NB4 (cell line): ENCODE data around the gene ZBTB7C.

Source experiments
- DNase-seq: peaks from one replicate; pipeline ENCODE4 v3.0.0; 2010; ENCODE audit warnings: low read depth
- H3K4me3 ChIP-seq: one replicate; pipeline ENCODE4 v1.5.1; 2011; ENCODE audit warnings: mild to moderate bottlenecking, low read depth, low read length, moderate library complexity
- CTCF ChIP-seq: IDR thresholded peaks from one replicate; pipeline ENCODE4 v1.5.1; 2012; ENCODE audit warnings: low read depth, low read length
- MYC ChIP-seq: IDR thresholded peaks from 2 replicates; pipeline ENCODE4 v1.6.1; 2011; ENCODE audit warnings: low read depth, low read length
- POLR2A ChIP-seq: IDR thresholded peaks from 2 replicates; pipeline ENCODE4 v1.6.1; 2011; ENCODE audit warnings: mild to moderate bottlenecking; ENCODE audit not compliant: insufficient read length; ENCODE audit errors: extremely low read depth
- TF ChIP-seq, protein P1 (sequence below): IDR thresholded peaks from 2 replicates; pipeline ENCODE4 v1.6.1; 2011; ENCODE audit warnings: low read depth, low read length

The ZBTB7C gene

GRCh38 chr18:48371854-48372602 is 37.2 kb downstream of the ZBTB7C start:
- no peak overlapping the region for H3K4me3 ChIP-seq
- no peak for DNase-seq
- TF ChIP-seq POLR2A (no peak), CTCF (no peak), MYC (no peak)
- TF ChIP-seq, protein P1, sequence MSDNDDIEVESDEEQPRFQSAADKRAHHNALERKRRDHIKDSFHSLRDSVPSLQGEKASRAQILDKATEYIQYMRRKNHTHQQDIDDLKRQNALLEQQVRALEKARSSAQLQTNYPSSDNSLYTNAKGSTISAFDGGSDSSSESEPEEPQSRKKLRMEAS: no peak

DNA sequence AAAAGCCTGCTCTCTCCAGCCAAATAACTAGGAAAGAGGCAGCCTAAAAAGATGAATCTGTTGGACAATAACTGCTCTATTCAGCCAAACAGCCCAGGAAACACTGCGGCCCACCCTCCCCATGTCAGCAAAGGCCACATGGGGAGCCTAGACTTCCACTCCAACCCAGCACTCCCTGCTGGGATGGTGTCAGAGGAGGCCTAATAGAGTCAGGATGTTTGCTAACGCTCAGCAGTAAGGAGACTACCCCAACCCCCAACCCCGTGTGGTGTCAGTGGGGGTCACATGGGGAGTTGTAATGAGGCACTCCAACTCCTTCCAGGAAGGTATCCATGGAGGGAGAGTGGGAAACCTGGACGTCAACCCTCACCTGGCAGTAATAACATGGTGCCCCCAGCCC is 41.6 kb downstream of the ZBTB7C start:
- DNase-seq: no peak
- TF ChIP-seq MYC: no peak

GRCh38 chr18:48365965-48366364 is 43.2 kb downstream of the ZBTB7C start:
- no peak for DNase-seq
- no peak overlapping the region for H3K4me3 ChIP-seq
- TF ChIP-seq CTCF: no peak
- no peak for TF ChIP-seq MYC
- TF ChIP-seq, protein P1: no peak
- no peak for TF ChIP-seq POLR2A

More for the DNA sequence above, 41.6 kb downstream of the ZBTB7C start:
- no peak overlapping the region for H3K4me3 ChIP-seq

GRCh38 chr18:48364146-48364545 is 45.0 kb downstream of the ZBTB7C start:
- no peak overlapping the region for H3K4me3 ChIP-seq
- TF ChIP-seq, protein P1: no peak
- TF ChIP-seq MYC (no peak), CTCF (no peak), POLR2A (no peak)
- no peak for DNase-seq

- no peak overlapping the region for H3K4me3 ChIP-seq
- DNase-seq: no peak
- TF ChIP-seq POLR2A (no peak), MYC (no peak)
Measured at GRCh38 chr18:48363175-48363574, 46.0 kb downstream of the ZBTB7C start.

DNA sequence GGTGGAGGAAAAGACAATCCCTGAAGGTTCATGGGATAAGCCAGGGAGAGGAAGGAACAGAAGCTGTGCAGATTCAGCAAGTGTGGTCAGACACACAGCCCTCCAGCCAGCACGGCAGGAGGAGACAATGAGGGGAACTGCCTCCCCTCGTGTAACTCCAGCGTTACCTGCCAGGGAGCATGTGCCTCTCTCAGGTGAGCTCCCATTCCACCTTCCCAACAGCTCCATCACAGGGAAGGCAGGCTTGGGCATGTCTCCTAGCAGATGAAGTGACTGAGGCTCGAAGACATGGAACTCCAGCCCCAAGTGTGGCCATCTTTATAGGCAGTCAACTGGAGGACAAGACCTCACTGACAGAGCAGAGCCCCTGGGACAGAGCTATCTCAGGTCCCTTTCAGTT is 47.4 kb downstream of the ZBTB7C start:
- no peak for DNase-seq
- TF ChIP-seq MYC: no peak
- TF ChIP-seq POLR2A: no peak
- TF ChIP-seq, protein P1: no peak
- TF ChIP-seq CTCF: no peak

DNA sequence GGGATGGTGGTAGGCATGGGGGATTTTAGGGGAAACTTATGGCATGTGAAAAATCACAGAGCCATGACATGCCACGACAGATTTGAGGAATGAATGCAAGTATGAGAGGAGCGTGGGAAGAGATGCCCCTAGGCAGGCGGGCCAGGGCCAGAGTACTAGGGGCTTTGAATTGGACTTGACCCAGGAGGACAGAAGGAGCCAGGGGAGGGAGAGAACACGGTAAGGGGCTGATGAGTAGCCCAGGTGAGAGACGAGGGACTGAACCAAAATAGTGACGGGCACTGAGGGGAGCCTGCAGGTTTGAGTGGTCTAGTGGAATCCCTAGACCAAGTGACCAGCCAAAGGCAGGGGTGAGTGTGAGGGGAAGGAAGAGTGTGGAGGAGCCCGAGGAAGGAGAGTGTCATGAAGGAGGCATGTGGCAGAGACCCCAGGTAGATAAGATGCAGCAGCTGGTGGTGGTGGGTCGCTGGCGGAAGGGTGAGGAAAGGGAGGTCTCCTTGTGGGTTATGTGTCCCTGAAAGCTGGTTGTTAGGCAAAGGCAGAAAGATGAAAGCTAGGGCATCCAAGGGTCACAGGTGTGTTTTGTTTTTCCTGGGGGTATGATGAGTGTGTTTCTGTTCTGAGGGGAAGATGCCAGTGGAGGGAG is 48.7 kb downstream of the ZBTB7C start:
- TF ChIP-seq MYC: no peak
- H3K4me3 ChIP-seq: no peak overlapping the region
- DNase-seq: no peak

More for the DNA sequence above, 47.4 kb downstream of the ZBTB7C start:
- no peak overlapping the region for H3K4me3 ChIP-seq
